GM19099 (cell line): Measurements from ENCODE around the gene FHIP2A.

Source experiments
- POLR2A ChIP-seq: IDR thresholded peaks from 3 replicates; pipeline ENCODE4 v1.6.1; 2011; ENCODE audit warnings: low read depth; ENCODE audit not compliant: insufficient read length; ENCODE audit errors: extremely low read depth

Gene FHIP2A

DNA sequence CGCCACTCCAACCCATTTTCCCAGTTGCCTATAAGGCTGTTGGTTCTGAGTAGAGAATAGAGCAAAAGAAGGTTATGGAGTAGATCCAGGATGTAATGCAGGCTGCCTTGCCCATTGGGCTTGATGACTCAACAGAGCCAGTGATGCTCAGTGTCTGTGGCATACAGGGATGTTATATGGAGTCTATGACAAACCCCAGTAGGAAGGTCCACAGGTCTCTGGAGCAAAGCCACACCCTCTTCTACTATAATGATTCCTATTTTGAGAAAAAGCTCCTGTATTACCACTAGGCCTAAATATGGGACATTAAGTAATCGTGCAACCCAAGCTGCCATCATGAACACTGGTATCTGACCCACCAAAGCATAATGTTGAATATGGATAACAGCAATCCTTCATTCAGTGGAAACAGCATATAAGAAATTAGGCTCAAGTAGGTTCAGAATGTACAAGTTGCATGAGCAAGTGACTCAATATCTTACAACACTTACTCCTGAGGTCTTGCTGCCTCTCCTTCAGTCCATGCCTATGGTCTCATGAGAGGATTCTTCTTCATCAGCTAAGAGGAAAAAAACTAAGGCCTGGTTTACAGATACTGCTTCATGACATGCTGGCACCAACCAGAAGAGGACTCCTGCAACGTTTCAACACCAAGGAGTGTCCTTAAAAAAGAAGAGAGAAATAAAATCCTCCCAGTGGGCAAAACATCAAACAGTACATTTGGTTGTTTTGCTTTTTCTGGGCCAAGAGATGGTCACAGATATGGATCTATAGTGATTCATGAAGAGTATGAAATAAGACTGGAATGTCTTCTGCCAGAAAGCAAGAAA lies 14.8 kb upstream of the FHIP2A start:
- TF ChIP-seq POLR2A: no peak

DNA sequence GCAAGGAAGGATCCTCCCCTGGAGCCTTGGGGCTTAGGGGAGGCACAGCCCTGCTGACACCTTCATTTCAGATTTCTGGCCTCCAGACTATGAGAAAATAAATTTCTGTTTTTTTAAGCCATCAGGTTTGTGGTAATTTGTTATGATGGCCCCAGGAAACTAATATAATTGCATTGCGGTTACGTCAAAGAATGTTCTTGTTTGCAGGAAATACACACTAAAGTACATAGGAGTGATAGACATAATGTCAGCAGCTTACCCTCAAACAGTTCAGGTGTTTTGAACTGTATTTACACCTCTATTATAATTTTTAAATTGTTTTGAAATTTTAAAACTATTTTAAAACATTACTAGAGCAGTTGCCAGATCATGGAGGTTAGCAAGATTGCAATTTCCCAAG lies 12.6 kb upstream of the FHIP2A start:
- TF ChIP-seq POLR2A: no peak

DNA sequence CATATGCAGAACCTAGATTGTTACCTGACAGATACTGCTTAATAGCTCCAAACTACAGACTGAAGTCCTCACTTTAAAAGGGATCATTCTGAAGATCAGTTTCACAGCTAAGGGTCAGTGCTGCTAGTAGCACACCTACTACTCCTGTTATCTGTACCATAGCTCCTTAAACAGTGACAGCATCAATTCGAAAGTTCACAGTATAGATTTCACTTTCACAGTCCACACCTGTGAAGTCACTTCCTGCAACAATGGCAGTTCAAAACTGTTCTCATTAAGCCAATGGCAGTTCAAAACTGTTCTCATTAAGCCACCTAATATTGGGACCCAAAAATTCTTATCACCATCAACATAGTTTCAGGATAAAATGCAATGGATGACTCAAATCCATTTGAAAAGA lies 10.7 kb upstream of the FHIP2A start:
- TF ChIP-seq POLR2A: no peak

GRCh38 chr10:114811862-114812261 lies 9.7 kb upstream of the FHIP2A start:
- TF ChIP-seq POLR2A: no peak

DNA sequence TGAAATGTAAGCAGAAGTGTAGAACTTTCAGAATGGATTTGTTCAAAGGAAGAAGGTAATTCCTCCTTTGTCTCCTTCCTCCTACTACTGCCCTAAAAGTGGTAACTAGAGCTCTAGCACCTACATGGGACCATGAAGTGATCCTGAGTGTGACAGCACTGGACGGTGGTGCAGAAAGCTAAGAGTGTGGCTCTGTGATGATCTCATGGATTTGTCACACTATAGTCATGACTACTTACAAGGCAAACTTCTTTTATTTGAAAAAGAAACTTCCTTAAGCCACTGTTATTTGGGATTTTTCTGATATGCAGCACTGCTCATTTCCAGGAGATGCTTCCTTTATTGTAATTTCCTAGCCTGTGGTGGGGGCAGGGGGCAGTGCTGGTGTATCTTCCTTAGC lies 5.8 kb upstream of the FHIP2A start:
- no peak for TF ChIP-seq POLR2A

GRCh38 chr10:114816308-114816707 lies 5.3 kb upstream of the FHIP2A start:
- TF ChIP-seq POLR2A: no peak

GRCh38 chr10:114819322-114819721 lies 2.3 kb upstream of the FHIP2A start:
- no peak for TF ChIP-seq POLR2A

GRCh38 chr10:114821915-114822443 lies 399 bp downstream of the FHIP2A start:
- TF ChIP-seq POLR2A: no peak

- no peak for TF ChIP-seq POLR2A
Observed at GRCh38 chr10:114822444-114823076, 980 bp downstream of the FHIP2A start.

GRCh38 chr10:114823077-114823463 lies 1.5 kb downstream of the FHIP2A start:
- TF ChIP-seq POLR2A: no peak

DNA sequence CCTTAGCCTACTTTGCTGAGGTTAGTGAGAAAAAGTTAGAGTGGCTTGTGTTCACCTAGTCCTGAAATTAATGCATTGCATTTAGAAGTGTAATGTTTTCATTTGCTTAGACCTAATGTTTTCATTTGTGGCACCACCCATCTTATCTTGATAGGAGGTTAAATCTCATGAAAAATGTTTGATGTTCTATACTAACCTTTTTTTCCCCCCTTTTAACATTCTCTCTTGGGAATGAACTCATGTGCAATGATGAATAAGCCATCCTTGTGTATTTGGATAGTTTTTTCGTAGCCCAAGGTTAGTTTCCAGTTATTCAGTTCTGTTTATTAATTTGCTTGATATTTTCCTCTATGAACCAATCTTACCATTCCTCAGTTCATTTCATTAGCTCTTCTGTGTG lies 2.8 kb downstream of the FHIP2A start:
- TF ChIP-seq POLR2A: no peak

GRCh38 chr10:114825513-114826253 lies 4.1 kb downstream of the FHIP2A start:
- no peak for TF ChIP-seq POLR2A

- TF ChIP-seq POLR2A: no peak
Observed at GRCh38 chr10:114829160-114829909, 7.8 kb downstream of the FHIP2A start.

- TF ChIP-seq POLR2A: no peak
Observed at GRCh38 chr10:114831186-114831867, 9.7 kb downstream of the FHIP2A start.
